Epithelial cell of prostate (primary cell): ENCODE measurements around the gene AXDND1.
A peak's percentile ranks its signal among the peaks of the same experiment; 100 is the strongest.

Experiments
- DNase-seq: peaks from one replicate; pipeline ENCODE4 v3.0.0-alpha.2; 2011; ENCODE audit warnings: low read depth, low spot score
- H3K27ac ChIP-seq: fragments of 450-650 bp; 2 replicates; pipeline ENCODE4 v1.5.1; 2017; ENCODE audit warnings: mild to moderate bottlenecking

Gene AXDND1, protein sequence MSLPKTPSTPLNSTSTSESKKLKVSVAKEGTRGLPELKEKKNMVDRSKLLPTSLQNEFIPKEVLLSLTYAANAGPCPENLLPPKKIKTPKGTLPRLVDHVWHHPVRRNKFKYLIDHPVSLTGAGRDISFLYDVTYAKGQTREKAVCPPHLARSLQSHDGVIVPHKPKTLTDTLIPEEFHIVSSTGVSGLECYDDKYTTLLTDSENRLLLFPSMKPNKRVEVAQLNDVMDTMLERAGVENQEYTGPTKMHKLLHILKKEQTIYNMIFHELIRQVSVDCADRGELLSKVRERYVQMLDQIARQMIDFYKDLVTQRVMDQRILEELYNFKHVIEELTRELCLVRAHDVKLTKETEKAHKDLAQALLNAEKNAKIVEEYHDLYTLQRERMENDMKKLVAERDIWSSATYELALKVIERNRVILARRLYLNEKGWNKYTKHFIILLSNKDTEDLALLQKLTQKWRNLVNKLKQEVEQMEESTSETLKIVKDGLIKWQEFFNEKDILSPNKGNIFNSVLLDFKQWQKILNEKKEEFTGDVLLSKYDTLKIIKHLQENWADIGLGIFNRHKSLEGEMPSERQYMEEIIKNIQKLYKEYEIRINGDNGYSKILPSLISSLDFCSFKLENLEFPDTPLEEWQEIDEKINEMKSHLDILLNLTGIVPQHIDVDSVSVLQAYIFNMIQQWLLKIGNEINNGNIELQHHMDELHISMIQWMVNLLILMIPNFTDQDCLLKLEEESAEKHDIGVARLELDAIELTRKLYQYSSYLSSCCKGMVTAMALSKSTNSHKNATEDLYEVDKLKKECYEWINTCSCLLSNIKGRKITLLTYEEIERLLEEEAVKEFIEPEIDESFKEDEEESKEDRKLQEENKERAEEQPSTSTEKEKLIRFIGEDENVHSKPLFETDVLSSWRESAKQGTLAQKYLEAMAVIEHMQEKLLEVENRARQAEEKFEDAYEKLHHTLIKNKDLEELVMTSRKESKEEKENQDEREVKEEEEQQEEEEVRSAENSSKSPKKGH

GRCh38 chr1:179365342-179366092 lies at the start of gene AXDND1:
Gene AXDND1, plus strand, starts transcription at chr1:179365971. Its CDS starts 539 bp downstream, at chr1:179366510.
- DNase-seq: peak; percentile 6
- peak within 1 kb of the TSS; percentile 80 for H3K27ac ChIP-seq

DNA sequence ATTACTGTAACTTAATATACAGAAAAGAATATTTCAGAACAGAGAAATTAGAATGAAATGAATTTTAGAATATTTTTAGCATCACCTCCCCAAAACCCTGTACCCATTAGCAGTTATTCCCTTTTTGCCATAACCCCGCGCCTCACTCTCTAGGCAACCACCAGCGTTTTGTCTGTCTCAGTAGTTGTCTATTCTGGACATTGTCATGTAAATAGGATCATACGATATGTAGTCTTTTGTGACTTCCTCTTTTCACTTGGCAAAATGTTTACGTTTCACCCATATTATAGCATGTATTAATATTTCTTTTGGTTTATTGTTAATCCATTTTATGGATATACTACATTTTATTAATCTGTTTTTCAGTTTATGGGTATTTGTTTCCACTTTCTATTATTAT lies 47.3 kb upstream of the AXDND1 start:
- no peak for DNase-seq
- H3K27ac ChIP-seq: no peak overlapping the region

DNA sequence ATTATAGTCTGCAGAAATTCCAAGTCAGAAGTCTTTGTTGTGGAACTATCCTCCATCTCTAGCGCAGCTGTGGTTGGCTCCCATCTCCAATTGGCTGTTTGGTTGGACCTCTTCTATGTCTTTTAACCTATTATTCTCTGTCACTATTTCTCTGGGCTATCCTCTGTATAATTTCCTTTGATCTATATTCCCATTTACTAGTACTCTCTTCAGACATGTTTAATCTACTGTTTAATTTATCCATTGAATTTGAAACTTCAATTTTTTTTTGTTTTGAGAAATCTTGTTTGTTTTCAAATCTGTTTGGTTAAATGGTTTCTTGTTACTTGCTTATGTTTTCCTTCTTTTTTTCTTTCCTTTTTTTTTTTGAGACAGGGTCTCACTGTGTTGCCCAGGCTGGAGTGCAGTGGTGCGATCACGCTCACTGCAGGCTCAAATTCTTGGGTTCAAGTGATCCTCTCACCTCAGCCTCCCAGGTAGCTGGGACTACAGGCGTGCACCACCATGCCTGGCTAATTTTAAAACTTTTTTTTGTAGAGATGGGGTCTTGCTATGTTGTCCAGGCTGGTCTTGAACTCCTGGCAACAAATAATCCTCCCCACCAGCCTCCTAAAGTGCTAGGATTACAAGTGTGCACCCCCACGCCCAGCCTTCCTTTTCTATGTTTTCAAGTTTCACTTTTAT lies 44.1 kb upstream of the AXDND1 start:
- no peak overlapping the region for H3K27ac ChIP-seq
- DNase-seq: no peak

GRCh38 chr1:179322557-179322956 lies 43.2 kb upstream of the AXDND1 start:
- no peak overlapping the region for H3K27ac ChIP-seq
- no peak for DNase-seq

DNA sequence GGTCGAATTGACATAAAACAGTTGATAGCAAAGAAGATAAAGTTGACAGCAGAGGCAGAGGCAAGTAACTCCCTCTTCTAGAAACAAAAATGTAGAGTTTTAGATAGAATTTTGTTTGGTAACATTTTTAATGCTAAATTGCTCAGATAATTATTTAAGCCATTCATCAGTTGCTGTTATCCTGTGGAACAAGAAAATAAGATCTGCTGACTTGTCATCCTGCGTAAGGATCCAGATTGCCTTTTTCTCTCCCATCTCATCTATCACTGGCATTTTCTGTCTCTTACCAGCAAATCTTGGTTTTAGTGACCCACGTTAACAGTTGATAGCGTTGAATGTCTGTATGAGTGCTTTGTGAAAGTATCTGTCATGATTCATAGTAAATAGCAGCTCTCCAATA lies 42.3 kb upstream of the AXDND1 start:
- no peak for DNase-seq
- no peak overlapping the region for H3K27ac ChIP-seq

GRCh38 chr1:179325836-179326235 lies 39.9 kb upstream of the AXDND1 start:
- no peak for DNase-seq
- no peak overlapping the region for H3K27ac ChIP-seq

- no peak for DNase-seq
- no peak overlapping the region for H3K27ac ChIP-seq
These were observed 39.0 kb upstream of the AXDND1 start for GRCh38 chr1:179326746-179327145.

- no peak for DNase-seq
- no peak overlapping the region for H3K27ac ChIP-seq
These were observed 38.6 kb upstream of the AXDND1 start for GRCh38 chr1:179327196-179327595.

DNA sequence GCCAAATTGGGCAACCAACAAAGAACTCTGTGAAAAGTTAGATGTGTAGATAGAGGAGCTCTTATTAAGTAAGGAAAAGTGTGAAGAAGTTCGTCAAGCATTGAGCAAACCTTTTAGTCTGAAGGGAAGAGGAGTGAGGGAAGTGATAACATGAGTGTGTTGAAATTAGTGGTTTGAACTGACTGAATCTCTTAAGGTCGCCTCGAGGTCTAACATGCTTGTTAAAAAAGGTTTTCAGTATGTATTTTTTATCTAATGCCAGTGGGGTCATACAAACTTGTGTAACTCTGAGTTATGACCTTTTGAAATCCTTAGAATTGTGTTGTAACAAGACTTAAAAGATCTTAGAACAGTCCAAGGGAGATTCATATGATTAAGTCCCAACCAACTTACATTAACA lies 38.1 kb upstream of the AXDND1 start:
- no peak overlapping the region for H3K27ac ChIP-seq
- DNase-seq: no peak

GRCh38 chr1:179329862-179330261 lies 35.9 kb upstream of the AXDND1 start:
- no peak for DNase-seq
- no peak overlapping the region for H3K27ac ChIP-seq

DNA sequence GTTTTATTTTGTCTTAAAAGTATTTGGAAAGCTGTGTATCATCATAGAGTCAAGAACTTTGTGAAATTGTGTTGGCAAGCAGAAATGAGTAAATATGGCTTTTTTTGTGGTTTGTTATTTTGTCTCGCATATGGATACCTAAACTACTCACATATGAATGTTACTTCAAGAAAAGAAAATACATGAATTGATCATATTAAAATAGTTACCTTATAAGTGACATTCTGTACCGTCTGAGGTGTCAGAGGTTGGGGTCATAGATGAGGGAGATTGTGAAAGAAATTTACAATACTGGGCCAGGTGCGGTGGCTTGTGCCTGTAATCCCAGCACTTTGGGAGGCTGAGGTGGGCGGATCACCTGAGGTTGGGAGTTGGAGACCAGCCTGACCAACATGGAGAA lies 31.3 kb upstream of the AXDND1 start:
- no peak overlapping the region for H3K27ac ChIP-seq
- DNase-seq: no peak

- H3K27ac ChIP-seq: no peak overlapping the region
- DNase-seq: no peak
These were observed 28.5 kb upstream of the AXDND1 start for GRCh38 chr1:179337288-179337687.

DNA sequence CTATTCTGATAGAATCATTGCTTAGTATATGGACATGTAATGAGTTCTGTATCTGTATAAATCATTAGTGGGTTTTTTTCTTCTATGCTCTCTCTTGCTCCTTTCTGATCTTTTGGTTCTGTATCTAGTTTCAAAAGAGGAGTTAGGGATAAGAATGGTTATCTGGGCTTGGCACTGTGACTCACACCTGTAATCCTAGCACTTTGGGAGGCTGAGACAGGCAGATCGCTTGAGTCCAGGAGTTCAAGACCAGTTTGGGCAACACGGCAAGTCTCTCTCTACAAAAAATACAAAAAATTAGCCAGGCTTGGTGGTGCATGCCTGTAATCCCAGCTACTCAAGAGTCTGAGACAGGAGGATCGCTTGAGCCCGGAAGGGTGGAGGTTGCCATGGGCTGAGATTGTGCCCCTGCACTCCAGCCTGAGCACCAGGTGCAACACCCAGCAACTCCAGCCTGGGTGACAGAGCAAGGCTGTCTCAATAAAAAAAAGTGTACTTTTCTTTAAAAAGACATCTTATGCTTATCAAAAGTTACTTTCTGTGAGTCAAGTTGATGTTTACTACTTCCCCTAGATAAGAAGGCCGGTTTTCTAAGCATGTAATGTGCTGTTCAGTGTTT lies 27.7 kb upstream of the AXDND1 start:
- H3K27ac ChIP-seq: no peak overlapping the region
- no peak for DNase-seq

DNA sequence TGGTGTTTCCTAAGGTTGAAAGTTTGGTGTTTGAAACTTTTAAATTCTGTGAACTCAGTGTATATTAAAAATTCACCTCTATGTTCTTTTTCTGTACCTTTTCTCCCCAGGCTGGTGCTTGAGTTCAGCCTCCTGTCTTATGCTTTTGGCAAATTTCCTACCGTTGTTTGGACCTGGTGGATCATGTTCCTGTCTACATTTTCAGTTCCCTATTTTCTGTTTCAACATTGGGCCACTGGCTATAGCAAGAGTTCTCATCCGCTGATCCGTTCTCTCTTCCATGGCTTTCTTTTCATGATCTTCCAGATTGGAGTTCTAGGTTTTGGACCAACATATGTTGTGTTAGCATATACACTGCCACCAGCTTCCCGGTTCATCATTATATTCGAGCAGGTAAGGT lies 24.9 kb upstream of the AXDND1 start:
- H3K27ac ChIP-seq: no peak overlapping the region
- no peak for DNase-seq

DNA sequence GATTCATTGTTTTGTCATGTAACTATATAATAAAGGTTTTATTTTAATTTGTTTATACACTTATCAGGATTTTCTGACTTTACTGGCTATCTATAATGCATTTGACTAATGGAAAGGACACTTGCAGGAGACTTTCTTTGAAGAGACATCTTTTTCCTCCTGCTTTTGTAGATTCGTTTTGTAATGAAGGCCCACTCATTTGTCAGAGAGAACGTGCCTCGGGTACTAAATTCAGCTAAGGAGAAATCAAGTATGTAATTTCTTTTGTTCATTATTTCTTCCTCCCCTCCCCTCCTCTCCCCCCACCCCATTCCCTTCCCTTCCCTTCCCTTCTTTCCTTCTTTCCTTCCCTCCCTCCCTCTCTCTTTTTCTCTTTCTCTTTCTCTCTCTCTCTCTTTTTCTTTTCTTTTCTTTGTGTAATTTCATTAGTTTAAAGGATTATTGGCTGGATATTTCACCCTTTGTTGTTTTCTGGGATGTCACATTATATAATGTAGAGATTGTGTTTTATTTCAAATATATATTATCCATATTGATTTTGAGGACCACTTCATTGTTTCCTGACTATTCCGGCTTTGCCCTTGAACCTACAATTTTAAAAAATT lies 23.7 kb upstream of the AXDND1 start:
- H3K27ac ChIP-seq: no peak overlapping the region
- no peak for DNase-seq

DNA sequence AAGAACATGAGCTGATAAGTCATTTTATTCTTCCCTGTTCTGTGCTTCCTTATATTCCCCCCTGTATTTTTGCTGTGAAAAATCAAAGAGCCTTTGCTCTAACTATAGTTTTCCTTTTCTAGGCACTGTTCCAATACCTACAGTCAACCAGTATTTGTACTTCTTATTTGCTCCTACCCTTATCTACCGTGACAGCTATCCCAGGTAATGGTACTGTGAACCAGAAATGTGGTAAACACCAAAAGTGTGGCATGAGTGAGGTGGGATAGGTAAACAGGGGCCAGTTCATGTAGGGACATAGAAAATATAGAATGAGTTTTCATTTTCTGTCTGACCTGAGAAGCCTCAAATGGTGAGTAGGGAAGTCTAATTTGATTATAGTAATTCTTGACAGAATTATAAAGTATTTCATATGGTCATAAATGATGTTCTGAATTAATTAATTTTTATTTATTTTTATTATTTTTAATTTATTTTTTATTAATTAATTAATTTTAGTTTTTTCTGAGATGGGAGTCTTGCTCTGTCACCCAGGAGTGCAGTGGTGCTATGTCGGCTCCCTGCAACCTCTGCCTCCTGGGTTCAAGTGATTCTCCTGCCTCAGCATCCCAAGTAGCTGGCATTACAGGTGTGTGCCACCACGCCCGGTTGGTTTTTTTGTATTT lies 22.9 kb upstream of the AXDND1 start:
- no peak for DNase-seq
- H3K27ac ChIP-seq: no peak overlapping the region

DNA sequence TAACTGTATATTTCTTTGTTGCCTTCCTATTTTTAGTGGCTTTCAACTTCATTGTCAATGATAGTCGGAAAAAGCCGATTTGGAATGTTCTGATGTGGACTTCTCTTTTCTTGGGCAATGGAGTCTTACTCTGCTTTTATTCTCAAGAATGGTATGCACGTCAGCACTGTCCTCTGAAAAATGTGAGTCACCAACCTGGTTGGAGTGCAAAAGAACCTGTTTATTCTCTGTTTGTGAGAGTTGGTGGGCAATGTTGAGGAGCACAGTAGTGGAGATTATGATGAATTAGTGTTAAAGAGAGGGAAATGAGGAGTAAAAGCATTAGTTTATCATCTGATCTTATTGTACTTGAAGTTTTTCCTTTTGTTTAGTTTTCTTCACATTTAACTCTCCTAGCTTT lies 14.5 kb upstream of the AXDND1 start:
- DNase-seq: no peak
- H3K27ac ChIP-seq: no peak overlapping the region

- H3K27ac ChIP-seq: no peak overlapping the region
- DNase-seq: no peak
These were observed 13.5 kb upstream of the AXDND1 start for GRCh38 chr1:179352236-179352635.

- DNase-seq: no peak
These were observed 12.2 kb upstream of the AXDND1 start for GRCh38 chr1:179353546-179353945.

More at GRCh38 chr1:179353546-179353945, 12.2 kb upstream of the AXDND1 start:
- H3K27ac ChIP-seq: no peak overlapping the region
